ENCODE results near the gene RAB1A.

- no peak for TF ChIP-seq CTCF (IDR thresholded peaks at IDR 0.05)
- no peak for TF ChIP-seq POLR2A (IDR thresholded peaks at IDR 0.05)
Measured at GRCh38 chr2:65159906-65160305, 30.0 kb upstream of the RAB1A start.

Measured in esophagus squamous epithelium (tissue), 4 donors.